ENCODE measurements around the gene CCNI2.

The CCNI2 gene

DNA sequence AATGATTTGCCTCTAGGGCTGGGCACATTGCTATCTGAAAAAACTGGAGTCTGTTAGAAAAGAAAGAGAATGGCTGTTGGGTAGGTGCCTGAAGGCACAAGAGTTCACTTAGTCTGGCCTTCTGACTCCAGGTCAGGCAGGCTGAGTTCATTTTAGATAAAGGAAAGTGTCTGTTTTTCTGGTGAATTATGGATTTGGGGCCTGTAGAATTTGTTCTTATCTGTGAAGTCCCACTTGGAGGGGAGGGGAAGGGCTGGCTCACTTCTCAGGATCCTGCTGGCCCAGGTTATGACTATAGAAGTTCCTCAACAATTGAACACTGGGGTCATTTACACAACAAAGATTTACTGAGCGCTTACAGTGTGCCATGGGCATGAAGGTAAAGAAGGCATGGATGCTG, 41.3 kb downstream of the CCNI2 start:
- DNase-seq (ENCODE audit: low read depth): no peak
- TF ChIP-seq CTCF (IDR thresholded peaks at IDR 0.05; ENCODE audit: control insufficient read depth, extremely low read depth, insufficient read depth): no peak
- no peak overlapping the region for H3K4me3 ChIP-seq (ENCODE audit: low read depth, low read length)

GRCh38 chr5:132788990-132789886, 42.0 kb downstream of the CCNI2 start:
- DNase-seq (ENCODE audit: low read depth): no peak
- H3K4me3 ChIP-seq (ENCODE audit: low read depth, low read length): no peak overlapping the region
- no peak for TF ChIP-seq CTCF (IDR thresholded peaks at IDR 0.05; ENCODE audit: control insufficient read depth, extremely low read depth, insufficient read depth)

- no peak for DNase-seq (ENCODE audit: low read depth)
- H3K4me3 ChIP-seq (ENCODE audit: low read depth, low read length): no peak overlapping the region
- TF ChIP-seq CTCF (IDR thresholded peaks at IDR 0.05; ENCODE audit: control insufficient read depth, extremely low read depth, insufficient read depth): no peak
These were observed 43.1 kb downstream of the CCNI2 start for GRCh38 chr5:132790201-132790865.

- no peak for TF ChIP-seq CTCF (IDR thresholded peaks at IDR 0.05; ENCODE audit: control insufficient read depth, extremely low read depth, insufficient read depth)
- no peak overlapping the region for H3K4me3 ChIP-seq (ENCODE audit: low read depth, low read length)
- no peak for DNase-seq (ENCODE audit: low read depth)
These were observed 43.8 kb downstream of the CCNI2 start for GRCh38 chr5:132791026-132791425.

GRCh38 chr5:132797651-132798050, 50.4 kb downstream of the CCNI2 start:
- TF ChIP-seq CTCF (IDR thresholded peaks at IDR 0.05; ENCODE audit: control insufficient read depth, extremely low read depth, insufficient read depth): no peak
- DNase-seq (ENCODE audit: low read depth): no peak
- no peak overlapping the region for H3K4me3 ChIP-seq (ENCODE audit: low read depth, low read length)

DNA sequence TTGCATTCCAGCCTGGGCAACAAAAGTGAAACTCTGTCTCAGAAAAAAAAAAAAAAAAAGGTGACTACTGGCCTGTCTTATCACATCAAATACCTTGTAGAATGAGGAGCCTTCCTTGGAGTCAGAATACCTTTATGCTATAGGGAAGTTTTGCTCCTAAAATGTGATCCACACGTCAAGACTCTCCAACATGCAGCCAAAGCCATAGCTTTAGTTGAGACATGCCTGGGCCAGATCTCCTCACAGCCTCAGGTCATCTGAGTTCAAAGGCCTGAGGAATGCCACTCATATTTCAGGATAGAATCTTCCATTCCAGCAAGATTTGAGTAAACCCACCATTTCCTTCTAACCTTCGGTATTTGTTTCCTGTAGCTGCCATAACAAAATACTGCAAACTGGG, 52.2 kb downstream of the CCNI2 start:
- DNase-seq (ENCODE audit: low read depth): no peak
- no peak overlapping the region for H3K4me3 ChIP-seq (ENCODE audit: low read depth, low read length)
- no peak for TF ChIP-seq CTCF (IDR thresholded peaks at IDR 0.05; ENCODE audit: control insufficient read depth, extremely low read depth, insufficient read depth)
